H1 (cell line): ENCODE results near the gene SULF2. TPM values are rescaled to one million over a fixed set of nuclear protein-coding genes. Genes with fewer than 3 reads are reported as not detected.

Experiments
- CTCF ChIA-PET: fragments of 300-600 bp; sonication (Branson Sonifier 250); formaldehyde crosslinking; loops from one replicate; lab custom pipeline; 2021; ENCODE audit not compliant: partially characterized antibody; lab: Charles Lee
- POLR2A ChIA-PET: fragments of 300-600 bp; sonication (Branson Sonifier 250); formaldehyde crosslinking; loops from one replicate; lab custom pipeline; 2021; ENCODE audit warnings: inconsistent platforms; ENCODE audit not compliant: partially characterized antibody; lab: Charles Lee
- DNase-seq, 2 experiments: peaks; one replicate each; pipeline versions ENCODE4 v3.0.0 to v3.0.0-alpha.2; 2010 to 2022; ENCODE audit warnings: low spot score in 2 of 2, low read depth in 1 of 2, mixed read lengths in 1 of 2
- FAIRE-seq: peaks from 2 replicates; lab custom pipeline; 2011; peaks lifted over from hg19 to GRCh38; lab: Jason Lieb, UNC
- H2AFZ ChIP-seq: 2 replicates; pipeline ENCODE4 v1.8.1; 2012; ENCODE audit warnings: low read length, inconsistent platforms
- H2AK5ac ChIP-seq: 2 replicates; pipeline ENCODE4 v1.6.1; 2013; ENCODE audit warnings: low read depth, low read length
- H2BK120ac ChIP-seq: replicated peaks from 2 replicates; pipeline ENCODE3; 2013; ENCODE audit warnings: low read depth, low read length, inconsistent platforms
- H2BK12ac ChIP-seq: 2 replicates; pipeline ENCODE4 v1.6.1; 2013; ENCODE audit warnings: low read depth, low read length
- H2BK15ac ChIP-seq: 2 replicates; pipeline ENCODE4 v1.6.1; 2013; ENCODE audit warnings: low read length
- H2BK20ac ChIP-seq: 2 replicates; pipeline ENCODE4 v1.6.1; 2013; ENCODE audit warnings: low read length
- H2BK5ac ChIP-seq: 2 replicates; pipeline ENCODE4 v1.6.1; 2013; ENCODE audit warnings: low read depth, low read length
- H3K14ac ChIP-seq: 2 replicates; pipeline ENCODE4 v1.6.1; 2013; ENCODE audit warnings: inconsistent platforms; ENCODE audit not compliant: insufficient read length
- H3K18ac ChIP-seq: 2 replicates; pipeline ENCODE4 v1.6.1; 2013; ENCODE audit warnings: low read length; ENCODE audit errors: extremely low read depth
- H3K23ac ChIP-seq: 2 replicates; pipeline ENCODE4 v1.6.1; 2013; ENCODE audit warnings: inconsistent platforms; ENCODE audit not compliant: insufficient read length
- H3K23me2 ChIP-seq: 2 replicates; pipeline ENCODE4 v1.6.1; 2013; ENCODE audit warnings: low read depth, low read length
- H3K27ac ChIP-seq: 2 replicates; pipeline ENCODE4 v1.6.1; 2011; ENCODE audit warnings: low read depth, low read length, inconsistent platforms
- H3K27me3 ChIP-seq, 4 experiments: replicated peaks in 1 of 4; 1 replicate in 1 of 4; 2 replicates in 3 of 4; pipeline versions ENCODE4 v1.6.1 to v1.8.1; 2011 to 2013; ENCODE audit warnings: low read length in 3 of 4, mild to moderate bottlenecking in 3 of 4, inconsistent platforms in 2 of 4, mixed read lengths in 2 of 4, moderate library complexity in 1 of 4; ENCODE audit not compliant: control insufficient read depth in 3 of 4, insufficient read depth in 3 of 4; ENCODE audit errors: extremely low read depth in 1 of 4
- H3K36me3 ChIP-seq, 4 experiments: 2 replicates each; pipeline versions ENCODE4 v1.6.1 to v1.8.1; 2011 to 2013; ENCODE audit warnings: mild to moderate bottlenecking in 4 of 4, low read length in 3 of 4, moderate library complexity in 2 of 4, control low read depth in 1 of 4, inconsistent platforms in 1 of 4; ENCODE audit not compliant: insufficient read depth in 4 of 4, control insufficient read depth in 2 of 4
- H3K4ac ChIP-seq: replicated peaks from 2 replicates; pipeline ENCODE3; 2013; ENCODE audit warnings: low read length, low read depth, mixed read lengths, inconsistent platforms; ENCODE audit not compliant: insufficient read length
- H3K4me1 ChIP-seq, 4 experiments: replicated peaks in 1 of 4; 1 replicate in 1 of 4; 2 replicates in 3 of 4; pipeline versions ENCODE4 v1.6.1 to v1.8.1; 2011 to 2013; ENCODE audit warnings: low read length in 3 of 4, inconsistent platforms in 2 of 4, mixed read lengths in 1 of 4; ENCODE audit not compliant: insufficient read depth in 4 of 4, control insufficient read depth in 3 of 4
- H3K4me2 ChIP-seq, 2 experiments: 2 replicates each; pipeline versions ENCODE4 v1.6.1 to v1.8.1; 2011 to 2013; ENCODE audit warnings: low read depth in 2 of 2, low read length in 2 of 2, control low read depth in 1 of 2, inconsistent platforms in 1 of 2, mild to moderate bottlenecking in 1 of 2; ENCODE audit not compliant: insufficient read depth in 1 of 2
- H3K4me3 ChIP-seq, 4 experiments: fragments of 200-600, 300-600 bp in 1 of 4; sonication (generic), shearing (Covaris generic), sonication (Bioruptor Twin) in 1 of 4; 2 replicates each; pipeline versions ENCODE4 v1.5.1 to v1.8.1; 2011 to 2016; ENCODE audit warnings: low read length in 4 of 4, low read depth in 3 of 4, control low read depth in 2 of 4, inconsistent platforms in 2 of 4, mild to moderate bottlenecking in 2 of 4, mixed read lengths in 1 of 4, moderate library complexity in 1 of 4; ENCODE audit not compliant: insufficient read depth in 2 of 4; ENCODE audit errors: extremely low read depth in 1 of 4
- H3K56ac ChIP-seq: replicated peaks from 2 replicates; pipeline ENCODE3; 2013; ENCODE audit warnings: low read depth, mild to moderate bottlenecking, mixed read lengths, low read length, inconsistent platforms; ENCODE audit not compliant: insufficient read length
- H3K79me1 ChIP-seq: 2 replicates; pipeline ENCODE4 v1.6.1; 2013; ENCODE audit warnings: low read depth, low read length, control low read depth
- H3K79me2 ChIP-seq, 2 experiments: 2 replicates each; pipeline versions ENCODE4 v1.6.1 to v1.8.1; 2012 to 2013; ENCODE audit warnings: low read length in 2 of 2, mild to moderate bottlenecking in 2 of 2, inconsistent platforms in 1 of 2; ENCODE audit not compliant: insufficient read depth in 2 of 2, control insufficient read depth in 1 of 2
- H3K9ac ChIP-seq, 4 experiments: replicated peaks in 1 of 4; 1 replicate in 1 of 4; 2 replicates in 3 of 4; pipeline versions ENCODE4 v1.6.1 to v1.8.1; 2011 to 2013; ENCODE audit warnings: low read depth in 3 of 4, low read length in 3 of 4, control low read depth in 2 of 4, mild to moderate bottlenecking in 2 of 4, moderate library complexity in 2 of 4, inconsistent platforms in 1 of 4; ENCODE audit errors: extremely low read depth in 1 of 4
- H3K9me3 ChIP-seq, 2 experiments: 2 replicates each; pipeline versions ENCODE4 v1.6.1 to v1.8.1; 2012 to 2013; ENCODE audit warnings: mild to moderate bottlenecking in 2 of 2, moderate library complexity in 2 of 2, control low read depth in 1 of 2, inconsistent platforms in 1 of 2, low read depth in 1 of 2, low read length in 1 of 2, mixed read lengths in 1 of 2; ENCODE audit not compliant: insufficient read depth in 2 of 2
- H4K20me1 ChIP-seq, 2 experiments: replicated peaks in 1 of 2; 2 replicates each; pipeline versions ENCODE3 to v1.8.1; 2011 to 2013; ENCODE audit warnings: inconsistent platforms in 2 of 2, low read length in 2 of 2, mild to moderate bottlenecking in 1 of 2; ENCODE audit not compliant: insufficient read depth in 2 of 2, control insufficient read depth in 1 of 2
- H4K5ac ChIP-seq: 2 replicates; pipeline ENCODE4 v1.6.1; 2013; ENCODE audit warnings: low read length, low read depth, mixed read lengths, inconsistent platforms; ENCODE audit not compliant: insufficient read length
- H4K8ac ChIP-seq: 2 replicates; pipeline ENCODE4 v1.8.0; 2013; ENCODE audit warnings: mild to moderate bottlenecking, moderate library complexity, low read length, inconsistent platforms; ENCODE audit not compliant: insufficient read depth; ENCODE audit errors: extremely low read depth
- H4K91ac ChIP-seq: replicated peaks from 2 replicates; pipeline ENCODE3; 2013; ENCODE audit warnings: low read length, mixed read lengths, inconsistent platforms; ENCODE audit not compliant: insufficient read length
- CBX5 ChIP-seq: fragments of 300-800, 300-1000 bp; sonication (generic); IDR thresholded peaks from 2 replicates; pipeline ENCODE4 v1.7.1; 2016; ENCODE audit warnings: antibody characterized with exemption, low read length, low read depth
- EP300 ChIP-seq, 2 experiments: IDR thresholded peaks; 1 replicate in 1 of 2; 2 replicates in 1 of 2; pipeline ENCODE4 v1.6.1; 2011 to 2012; ENCODE audit warnings: low read depth in 2 of 2, low read length in 2 of 2, mild to moderate bottlenecking in 2 of 2, borderline replicate concordance in 1 of 2, inconsistent platforms in 1 of 2, moderate library complexity in 1 of 2
- FOSL1 ChIP-seq: IDR thresholded peaks from 2 replicates; pipeline ENCODE4 v1.6.1; 2011; ENCODE audit warnings: mild to moderate bottlenecking, low read depth, low read length, moderate library complexity; ENCODE audit not compliant: insufficient read depth
- HDAC2 ChIP-seq, 2 experiments: fragments of 300-600 bp in 1 of 2; sonication (generic) in 1 of 2; IDR thresholded peaks; 2 replicates each; pipeline ENCODE4 v1.6.1; 2011 to 2012; ENCODE audit warnings: low read depth in 2 of 2, low read length in 2 of 2, mild to moderate bottlenecking in 2 of 2, moderate library complexity in 2 of 2, borderline replicate concordance in 1 of 2, inconsistent platforms in 1 of 2
- HDAC6 ChIP-seq: IDR thresholded peaks from one replicate; pipeline ENCODE4 v1.7.1; 2012; ENCODE audit warnings: low read depth, mild to moderate bottlenecking, inconsistent platforms, low read length, moderate library complexity
- KDM1A ChIP-seq: fragments of 200-600, 300-600 bp; sonication (generic); IDR thresholded peaks from 2 replicates; pipeline ENCODE4 v1.7.1; 2016; ENCODE audit warnings: mild to moderate bottlenecking, low read length, borderline replicate concordance
- KDM5A ChIP-seq: fragments of 200-600 bp; IDR thresholded peaks from 2 replicates; pipeline ENCODE4 v1.7.1; 2012; ENCODE audit warnings: mild to moderate bottlenecking, low read length, inconsistent platforms, mixed read lengths
- TAF7 ChIP-seq: optimal IDR thresholded peaks from 2 replicates; pipeline ENCODE3; 2011; ENCODE audit warnings: low read depth, mild to moderate bottlenecking, inconsistent platforms, low read length, moderate library complexity, borderline replicate concordance
- WGBS, 2 experiments: shearing (Covaris generic) in 1 of 2; methylation state at CpG; one replicate each; pipeline versions ENCODE4 v1.1.6 to v1.1.7; 2013 to 2015; ENCODE audit warnings: low lambda C conversion rate in 2 of 2, mixed read lengths in 2 of 2, inconsistent platforms in 1 of 2, low coverage in 1 of 2, missing lambda C conversion rate in 1 of 2; ENCODE audit not compliant: insufficient replicate concordance in 2 of 2, insufficient coverage in 1 of 2, insufficient read length in 1 of 2; ENCODE audit errors: extremely low coverage in 1 of 2, missing lambda C conversion rate in 1 of 2; 5-methylcytosine and 5-hydroxymethylcytosine counted together
- polyA plus RNA-seq, 7 experiments: library from polyadenylated mRNA; depleted of rRNA in 3 of 7; stranded (reverse) in 5 of 7; unstranded in 2 of 7; fragments of >200 nt in 5 of 7; fragments of 200-250 nt in 2 of 7; gene quantifications; 1 replicate in 5 of 7; 2 replicates in 1 of 7; 4 replicates in 1 of 7; pipeline versions ENCODE4 v1.2.1 to v1.2.3, GENCODE V29; 2011 to 2013; ENCODE audit warnings: missing spikeins in 2 of 7, mixed read lengths in 2 of 7
- total RNA-seq: library from RNA; stranded (reverse); fragmentation: NEBNext Ultra II Directional; extraction: Animal tissue kit (Norgen Biotek cat#: 25700); gene quantifications from 2 replicates; pipeline ENCODE4 v1.2.1, GENCODE V29; 2021
- TF ChIP-seq, protein P1 (sequence below): IDR thresholded peaks from 2 replicates; pipeline ENCODE4 v1.6.1; 2012; ENCODE audit warnings: inconsistent platforms

The SULF2 gene
- total and polyA plus RNA-seq, 2 of the 8 experiments (the other 6 are each of a cell fraction or from before 2014, with no cell fraction given): 15.7 to 28.2 TPM

GRCh38 chr20:47653869-47654268 lies 131.4 kb downstream of the SULF2 start:
- Histone ChIP-seq H2BK15ac (no peak overlapping the region), H2AK5ac (no peak overlapping the region), H3K4me3 (peak overlapping the region in 1 of 4 experiments; percentile 3; a peak in 1 of 8 replicates), H3K36me3 (peaks cover 0 to 58% (median 13%) of the 10 kb centered on the region in 4 experiments; a peak in 6 of 8 replicates), H3K4me2 (peak overlapping the region in 1 of 2 experiments; percentile 40; a peak in 1 of 4 replicates), H3K9me3 (no peaks in the 10 kb centered on the region), H3K23me2 (no peaks in the 10 kb centered on the region), H2BK5ac (no peak overlapping the region), H2BK120ac (no peak overlapping the region), H2BK12ac (no peak overlapping the region), H2AFZ (no peak overlapping the region), H4K5ac (peak overlapping the region; percentile 72), H3K79me1 (no peaks in the 10 kb centered on the region), H3K4ac (no peak overlapping the region), H3K79me2 (no peaks in the 10 kb centered on the region), H3K23ac (no peak overlapping the region), H3K18ac (no peak overlapping the region), H3K27ac (no peak overlapping the region), H4K8ac (no peak overlapping the region), H4K91ac (no peak overlapping the region), H3K9ac (no peak overlapping the region), H4K20me1 (no peaks in the 10 kb centered on the region), H3K14ac (no peak overlapping the region), H3K56ac (no peak overlapping the region), H2BK20ac (no peak overlapping the region), H3K4me1 (peaks cover 0 to 20% (median 9%) of the 10 kb centered on the region in 4 experiments; a peak in 6 of 7 replicates), H3K27me3 (no peaks in the 10 kb centered on the region)
- POLR2A ChIA-PET: no interaction called here
- CTCF ChIA-PET: interaction anchor here (0.6 to 2.5 kb wide), 2 partner anchors 10 to 518 kb away, joined by 5 to 12 read pairs; no protein-coding TSS in a partner anchor
- WGBS, 2 experiments: 75% methylated on average over 2 of the region's 2 CpGs; no CpG with 5 or more reads in 1 of the 2 experiments
- DNase-seq: no peak
- FAIRE-seq: no peak
- no peak for TF ChIP-seq KDM1A
- TF ChIP-seq FOSL1: no peak
- no peak for TF ChIP-seq TAF7
- TF ChIP-seq CBX5: no peak
- TF ChIP-seq HDAC2 (IDR thresholded peaks at IDR 0.05; ENCODE audit: borderline replicate concordance in 1 of 2, low read depth in 2 of 2, low read length in 2 of 2): no peak
- no peak for TF ChIP-seq HDAC6
- TF ChIP-seq EP300 (IDR thresholded peaks at IDR 0.05; ENCODE audit: borderline replicate concordance in 1 of 2, low read depth in 2 of 2, low read length in 2 of 2): no peak
- TF ChIP-seq KDM5A: no peak
- TF ChIP-seq, protein P1, sequence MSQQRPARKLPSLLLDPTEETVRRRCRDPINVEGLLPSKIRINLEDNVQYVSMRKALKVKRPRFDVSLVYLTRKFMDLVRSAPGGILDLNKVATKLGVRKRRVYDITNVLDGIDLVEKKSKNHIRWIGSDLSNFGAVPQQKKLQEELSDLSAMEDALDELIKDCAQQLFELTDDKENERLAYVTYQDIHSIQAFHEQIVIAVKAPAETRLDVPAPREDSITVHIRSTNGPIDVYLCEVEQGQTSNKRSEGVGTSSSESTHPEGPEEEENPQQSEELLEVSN: no peak
